ENCODE results near the gene ZBTB20.

DNA sequence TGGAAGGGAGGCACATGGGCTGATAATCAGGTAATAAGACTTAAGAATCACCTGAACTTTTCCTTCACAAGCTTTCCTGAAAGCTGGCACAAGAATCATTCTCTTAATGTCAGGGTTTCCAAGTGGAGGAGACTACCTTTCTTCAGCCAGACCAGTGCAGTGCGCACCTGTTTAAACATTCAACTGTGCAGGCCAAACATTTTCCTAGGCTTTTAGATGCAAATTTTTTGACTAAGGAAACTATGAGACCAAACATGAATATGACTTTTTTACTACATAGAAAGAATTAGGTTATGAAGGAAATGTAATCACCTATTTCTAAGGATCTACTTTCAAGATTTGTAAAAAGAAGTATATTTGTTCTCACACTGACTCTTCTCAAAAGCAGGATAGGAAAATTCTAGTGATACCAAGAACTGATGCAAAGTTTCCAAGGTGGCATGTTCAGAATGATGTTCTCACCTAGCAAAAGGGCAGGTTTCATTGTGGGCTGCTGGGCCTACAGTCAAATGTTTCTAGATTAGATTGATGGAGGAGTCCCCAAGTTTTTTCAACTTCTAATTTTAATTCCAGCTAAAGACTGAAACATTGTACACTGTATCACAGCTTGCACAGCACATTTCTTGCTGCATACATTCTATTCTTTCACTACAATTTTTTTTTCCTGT lies 514.2 kb downstream of the ZBTB20 start:
- no peak for TF ChIP-seq POLR2A (IDR thresholded peaks at IDR 0.05)
- TF ChIP-seq, protein P1, sequence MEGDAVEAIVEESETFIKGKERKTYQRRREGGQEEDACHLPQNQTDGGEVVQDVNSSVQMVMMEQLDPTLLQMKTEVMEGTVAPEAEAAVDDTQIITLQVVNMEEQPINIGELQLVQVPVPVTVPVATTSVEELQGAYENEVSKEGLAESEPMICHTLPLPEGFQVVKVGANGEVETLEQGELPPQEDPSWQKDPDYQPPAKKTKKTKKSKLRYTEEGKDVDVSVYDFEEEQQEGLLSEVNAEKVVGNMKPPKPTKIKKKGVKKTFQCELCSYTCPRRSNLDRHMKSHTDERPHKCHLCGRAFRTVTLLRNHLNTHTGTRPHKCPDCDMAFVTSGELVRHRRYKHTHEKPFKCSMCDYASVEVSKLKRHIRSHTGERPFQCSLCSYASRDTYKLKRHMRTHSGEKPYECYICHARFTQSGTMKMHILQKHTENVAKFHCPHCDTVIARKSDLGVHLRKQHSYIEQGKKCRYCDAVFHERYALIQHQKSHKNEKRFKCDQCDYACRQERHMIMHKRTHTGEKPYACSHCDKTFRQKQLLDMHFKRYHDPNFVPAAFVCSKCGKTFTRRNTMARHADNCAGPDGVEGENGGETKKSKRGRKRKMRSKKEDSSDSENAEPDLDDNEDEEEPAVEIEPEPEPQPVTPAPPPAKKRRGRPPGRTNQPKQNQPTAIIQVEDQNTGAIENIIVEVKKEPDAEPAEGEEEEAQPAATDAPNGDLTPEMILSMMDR (IDR thresholded peaks at IDR 0.05), result no peak
